ENCODE measurements around the gene ST6GALNAC1.

Gene ST6GALNAC1

DNA sequence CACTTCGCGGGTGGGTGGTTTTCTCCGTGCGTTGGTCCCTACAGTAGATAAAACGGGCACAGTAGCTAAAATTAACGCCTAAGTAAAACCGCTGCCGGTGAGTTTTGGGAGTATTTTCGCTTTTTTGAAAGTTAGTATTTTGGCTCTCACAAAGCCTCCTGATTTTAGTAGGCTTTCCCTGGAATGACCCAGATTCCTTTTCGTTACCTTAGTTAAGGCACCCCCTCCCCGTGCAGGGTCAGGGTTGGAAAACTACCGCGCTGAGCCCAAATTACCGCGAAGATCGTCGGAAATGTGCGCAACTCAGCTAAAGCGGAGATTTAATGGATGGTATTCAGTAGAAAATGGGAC lies 28.3 kb upstream of the ST6GALNAC1 start:
- Histone ChIP-seq H3K4ac (ENCODE audit: low read depth in 1 of 2, low read length in 2 of 2) (peak overlapping the region in 1 of 2 experiments; percentile 73), H3K4me3 (ENCODE audit: insufficient read depth in 1 of 2, low read depth in 1 of 2, low read length in 2 of 2) (peak overlapping the region; percentile 44 to 83), H3K79me1 (replicated peaks; ENCODE audit: low read length, poor library complexity, severe bottlenecking) (peaks cover 2% of the 10 kb centered on the region), H3K4me1 (ENCODE audit: control insufficient read depth, insufficient read depth, low read depth, low read length) (peaks cover 13% of the 10 kb centered on the region), H3K27ac (ENCODE audit: low read length, poor library complexity, severe bottlenecking) (peak overlapping the region; percentile 94), H3K18ac (ENCODE audit: low read depth in 1 of 2, low read length in 2 of 2) (peak overlapping the region; percentile 59 to 77), H2BK5ac (ENCODE audit: low read depth, low read length, poor library complexity, severe bottlenecking) (peak overlapping the region; percentile 20), H2BK12ac (ENCODE audit: low read length in 2 of 2) (no peak overlapping the region), H3K9me3 (ENCODE audit: control insufficient read depth, low read length) (no peaks in the 10 kb centered on the region), H4K91ac (ENCODE audit: low read length) (no peak overlapping the region), H2AK5ac (ENCODE audit: low read length, severe bottlenecking) (no peak overlapping the region), H3K27me3 (ENCODE audit: control insufficient read depth in 1 of 2, insufficient read depth in 1 of 2, low read length in 2 of 2) (peaks cover 0 to 4% of the 10 kb centered on the region in 2 experiments), H3K9ac (ENCODE audit: low read length) (peak overlapping the region; percentile 90), H2AFZ (ENCODE audit: low read depth, low read length) (no peak overlapping the region), H2BK120ac (ENCODE audit: low read depth, low read length) (no peak overlapping the region), H3K23ac (ENCODE audit: low read length in 2 of 2) (no peak overlapping the region), H3K36me3 (ENCODE audit: control insufficient read depth in 1 of 2, insufficient read depth in 2 of 2, low read depth in 1 of 2, low read length in 2 of 2) (peaks cover 17 to 27% of the 10 kb centered on the region in 2 experiments), H3K4me2 (ENCODE audit: low read length, poor library complexity, severe bottlenecking) (peak overlapping the region; percentile 91), H3K14ac (ENCODE audit: low read length in 2 of 2) (no peak overlapping the region), H2BK15ac (ENCODE audit: low read depth, poor library complexity, severe bottlenecking) (no peak overlapping the region), H4K8ac (ENCODE audit: low read length) (peak overlapping the region; percentile 95)
- 1% methylated on average over 19 of the region's 19 CpGs for WGBS
- DNase-seq = no peak

DNA sequence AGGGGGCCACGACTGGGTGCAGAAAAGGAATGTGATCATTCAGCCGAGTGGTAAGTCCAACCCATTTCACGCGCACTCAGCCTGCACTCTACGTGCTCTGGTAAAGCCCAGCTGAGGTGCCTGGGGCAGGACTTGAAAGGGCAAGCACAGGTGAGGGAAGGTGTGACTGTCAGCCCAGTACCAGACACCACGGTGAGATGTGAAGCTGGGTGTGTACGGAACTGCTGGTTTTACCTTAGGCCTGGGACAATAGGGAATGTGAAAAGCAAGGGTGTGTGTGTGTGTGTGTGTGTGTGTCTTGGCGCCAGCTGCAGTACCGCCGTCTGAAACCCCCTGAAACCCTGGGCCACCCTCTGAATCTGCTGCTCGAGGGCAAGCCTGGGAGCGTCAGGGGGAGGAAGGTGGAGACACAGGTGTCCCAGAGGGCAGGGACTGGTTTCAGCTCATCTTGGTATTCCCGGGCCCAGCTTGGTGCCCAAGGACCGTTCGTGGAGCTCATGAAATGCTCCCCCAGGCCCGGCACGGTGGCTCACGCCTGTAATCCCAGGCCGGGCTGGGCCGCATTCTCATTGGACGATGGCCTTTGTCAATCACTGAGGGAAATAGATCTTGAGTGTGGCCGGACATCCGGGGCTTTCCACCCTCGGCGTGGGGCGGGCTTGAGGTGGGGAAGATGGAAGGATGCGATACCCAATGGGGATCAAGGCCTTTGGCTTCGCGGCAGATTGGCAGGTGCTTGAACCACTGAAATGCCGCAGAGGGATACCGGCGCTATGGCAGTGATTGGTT lies 27.8 kb upstream of the ST6GALNAC1 start:
- DNase-seq = peak; percentile 100
- peak overlapping the region in 1 of 2 experiments; percentile 92 for H3K14ac ChIP-seq (ENCODE audit: low read length in 2 of 2)
- H3K4me3 ChIP-seq (ENCODE audit: insufficient read depth in 1 of 2, low read depth in 1 of 2, low read length in 2 of 2) = peak overlapping the region; percentile 31 to 83
- H2BK5ac ChIP-seq (ENCODE audit: low read depth, low read length, poor library complexity, severe bottlenecking) = peak overlapping the region; percentile 80
- peaks cover 14 to 22% of the 10 kb centered on the region in 2 experiments for H3K36me3 ChIP-seq (ENCODE audit: control insufficient read depth in 1 of 2, insufficient read depth in 2 of 2, low read depth in 1 of 2, low read length in 2 of 2)
- peak overlapping the region; percentile 98 for H4K91ac ChIP-seq (ENCODE audit: low read length)
- peak overlapping the region; percentile 100 for H4K8ac ChIP-seq (ENCODE audit: low read length)
- no peak overlapping the region for H2BK15ac ChIP-seq (ENCODE audit: low read depth, poor library complexity, severe bottlenecking)
- H3K27me3 ChIP-seq (ENCODE audit: control insufficient read depth in 1 of 2, insufficient read depth in 1 of 2, low read length in 2 of 2) = peaks cover 0 to 4% of the 10 kb centered on the region in 2 experiments
- peak overlapping the region; percentile 88 for H2AFZ ChIP-seq (ENCODE audit: low read depth, low read length)
- no peaks in the 10 kb centered on the region for H3K9me3 ChIP-seq (ENCODE audit: control insufficient read depth, low read length)
- H2AK5ac ChIP-seq (ENCODE audit: low read length, severe bottlenecking) = peak overlapping the region; percentile 42
- H2BK12ac ChIP-seq (ENCODE audit: low read length in 2 of 2) = peak overlapping the region; percentile 17 to 44
- H3K4ac ChIP-seq (ENCODE audit: low read depth in 1 of 2, low read length in 2 of 2) = peak overlapping the region; percentile 90 to 91
- H3K79me1 ChIP-seq (replicated peaks; ENCODE audit: low read length, poor library complexity, severe bottlenecking) = peaks cover 2% of the 10 kb centered on the region
- peak overlapping the region; percentile 90 for H3K9ac ChIP-seq (ENCODE audit: low read length)
- 19% methylated on average over 32 of the region's 32 CpGs for whole genome bisulfite sequencing
- peak overlapping the region; percentile 88 for H2BK120ac ChIP-seq (ENCODE audit: low read depth, low read length)
- peak overlapping the region; percentile 67 for H3K4me2 ChIP-seq (ENCODE audit: low read length, poor library complexity, severe bottlenecking)
- H3K18ac ChIP-seq (ENCODE audit: low read depth in 1 of 2, low read length in 2 of 2) = peak overlapping the region; percentile 74 to 92
- H3K27ac ChIP-seq (ENCODE audit: low read length, poor library complexity, severe bottlenecking) = peak overlapping the region; percentile 91
- H3K4me1 ChIP-seq (ENCODE audit: control insufficient read depth, insufficient read depth, low read depth, low read length) = peaks cover 14% of the 10 kb centered on the region
- peak overlapping the region in 1 of 2 experiments; percentile 6 for H3K23ac ChIP-seq (ENCODE audit: low read length in 2 of 2)

DNA sequence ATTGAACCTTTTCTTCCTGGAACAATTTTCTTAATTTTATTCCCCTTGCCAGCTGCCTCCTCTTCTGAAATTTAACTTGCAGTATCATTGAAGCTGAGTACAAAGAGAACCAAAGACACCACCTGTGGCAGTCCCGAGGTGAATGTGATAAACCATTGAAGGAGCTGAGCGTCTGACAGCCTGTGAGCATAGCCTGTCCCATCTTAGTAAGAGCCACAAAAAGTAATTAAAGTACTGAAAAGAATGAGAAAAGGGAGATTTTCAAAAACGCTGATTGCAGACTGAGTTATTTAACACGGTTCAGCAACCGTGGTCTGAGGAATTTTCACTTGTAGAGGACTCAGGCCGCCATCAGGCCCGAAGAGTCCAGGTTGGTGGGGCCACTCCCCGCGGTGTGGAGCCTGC lies 27.2 kb upstream of the ST6GALNAC1 start:
- peaks cover 14% of the 10 kb centered on the region for H3K4me1 ChIP-seq (ENCODE audit: control insufficient read depth, insufficient read depth, low read depth, low read length)
- peak overlapping the region; percentile 88 for H2AFZ ChIP-seq (ENCODE audit: low read depth, low read length)
- peak overlapping the region in 1 of 2 experiments; percentile 17 for H2BK12ac ChIP-seq (ENCODE audit: low read length in 2 of 2)
- no peak overlapping the region for H2BK120ac ChIP-seq (ENCODE audit: low read depth, low read length)
- H3K9ac ChIP-seq (ENCODE audit: low read length) = no peak overlapping the region
- no peak overlapping the region for H2BK5ac ChIP-seq (ENCODE audit: low read depth, low read length, poor library complexity, severe bottlenecking)
- H3K4ac ChIP-seq (ENCODE audit: low read depth in 1 of 2, low read length in 2 of 2) = peak overlapping the region; percentile 90 to 91
- H3K23ac ChIP-seq (ENCODE audit: low read length in 2 of 2) = peak overlapping the region in 1 of 2 experiments; percentile 6
- no peak overlapping the region for H2AK5ac ChIP-seq (ENCODE audit: low read length, severe bottlenecking)
- peaks cover 0 to 4% of the 10 kb centered on the region in 2 experiments for H3K27me3 ChIP-seq (ENCODE audit: control insufficient read depth in 1 of 2, insufficient read depth in 1 of 2, low read length in 2 of 2)
- no peak for DNase-seq
- H3K27ac ChIP-seq (ENCODE audit: low read length, poor library complexity, severe bottlenecking) = peak overlapping the region; percentile 91
- H3K14ac ChIP-seq (ENCODE audit: low read length in 2 of 2) = no peak overlapping the region
- H2BK15ac ChIP-seq (ENCODE audit: low read depth, poor library complexity, severe bottlenecking) = no peak overlapping the region
- H3K4me2 ChIP-seq (ENCODE audit: low read length, poor library complexity, severe bottlenecking) = peak overlapping the region; percentile 20
- H3K79me1 ChIP-seq (replicated peaks; ENCODE audit: low read length, poor library complexity, severe bottlenecking) = peaks cover 2% of the 10 kb centered on the region
- H4K8ac ChIP-seq (ENCODE audit: low read length) = peak overlapping the region; percentile 100
- peak overlapping the region; percentile 98 for H4K91ac ChIP-seq (ENCODE audit: low read length)
- no peaks in the 10 kb centered on the region for H3K9me3 ChIP-seq (ENCODE audit: control insufficient read depth, low read length)
- 68% methylated on average over 9 of the region's 9 CpGs for WGBS
- H3K18ac ChIP-seq (ENCODE audit: low read depth in 1 of 2, low read length in 2 of 2) = peak overlapping the region in 1 of 2 experiments; percentile 92
- H3K36me3 ChIP-seq (ENCODE audit: control insufficient read depth in 1 of 2, insufficient read depth in 2 of 2, low read depth in 1 of 2, low read length in 2 of 2) = peaks cover 14 to 16% of the 10 kb centered on the region in 2 experiments
- peak overlapping the region in 1 of 2 experiments; percentile 83 for H3K4me3 ChIP-seq (ENCODE audit: insufficient read depth in 1 of 2, low read depth in 1 of 2, low read length in 2 of 2)

DNA sequence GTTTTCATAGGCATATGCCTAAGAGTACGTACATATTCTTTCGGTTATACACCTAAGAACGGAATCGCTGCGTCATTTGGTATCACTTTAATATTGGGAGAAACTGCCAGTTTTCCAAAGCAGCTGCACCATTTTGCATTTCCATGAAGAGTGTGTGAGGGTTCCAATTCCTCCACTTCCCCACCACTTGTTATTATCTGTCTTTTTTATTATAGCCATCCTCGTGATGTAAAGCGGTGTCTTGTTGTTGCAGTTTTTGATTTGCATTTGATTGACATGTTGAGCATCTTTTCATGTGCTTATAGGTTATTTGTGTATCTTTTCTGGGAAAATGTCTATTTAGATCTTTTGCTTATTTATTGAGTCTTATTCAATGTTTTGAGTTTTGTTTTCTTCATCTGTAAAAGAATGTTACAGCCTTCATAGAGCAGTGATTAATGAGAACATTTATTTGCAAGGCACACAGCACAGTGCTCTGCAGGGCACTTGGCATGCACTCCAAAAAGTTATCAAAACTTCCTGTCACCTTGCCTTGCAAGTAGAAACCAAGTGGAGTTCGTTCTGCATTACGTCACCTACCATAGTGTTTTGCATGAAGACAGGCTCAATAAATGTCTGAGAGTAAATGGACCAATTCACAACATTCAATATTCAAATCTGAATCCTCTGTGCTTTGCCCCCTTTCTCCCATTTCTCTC lies 26.6 kb upstream of the ST6GALNAC1 start:
- H3K18ac ChIP-seq (ENCODE audit: low read depth in 1 of 2, low read length in 2 of 2) = no peak overlapping the region
- peaks cover 14% of the 10 kb centered on the region for H3K4me1 ChIP-seq (ENCODE audit: control insufficient read depth, insufficient read depth, low read depth, low read length)
- H2AK5ac ChIP-seq (ENCODE audit: low read length, severe bottlenecking) = no peak overlapping the region
- H3K23ac ChIP-seq (ENCODE audit: low read length in 2 of 2) = no peak overlapping the region
- H2AFZ ChIP-seq (ENCODE audit: low read depth, low read length) = no peak overlapping the region
- H3K14ac ChIP-seq (ENCODE audit: low read length in 2 of 2) = no peak overlapping the region
- H2BK15ac ChIP-seq (ENCODE audit: low read depth, poor library complexity, severe bottlenecking) = no peak overlapping the region
- H3K27me3 ChIP-seq (ENCODE audit: control insufficient read depth in 1 of 2, insufficient read depth in 1 of 2, low read length in 2 of 2) = peaks cover 0 to 5% of the 10 kb centered on the region in 2 experiments
- no peak overlapping the region for H3K4me3 ChIP-seq (ENCODE audit: insufficient read depth in 1 of 2, low read depth in 1 of 2, low read length in 2 of 2)
- no peak overlapping the region for H4K8ac ChIP-seq (ENCODE audit: low read length)
- no peak overlapping the region for H2BK120ac ChIP-seq (ENCODE audit: low read depth, low read length)
- H4K91ac ChIP-seq (ENCODE audit: low read length) = no peak overlapping the region
- no peak overlapping the region for H2BK12ac ChIP-seq (ENCODE audit: low read length in 2 of 2)
- H3K79me1 ChIP-seq (replicated peaks; ENCODE audit: low read length, poor library complexity, severe bottlenecking) = peaks cover 2% of the 10 kb centered on the region
- H3K4ac ChIP-seq (ENCODE audit: low read depth in 1 of 2, low read length in 2 of 2) = no peak overlapping the region
- H3K4me2 ChIP-seq (ENCODE audit: low read length, poor library complexity, severe bottlenecking) = no peak overlapping the region
- no peaks in the 10 kb centered on the region for H3K9me3 ChIP-seq (ENCODE audit: control insufficient read depth, low read length)
- H2BK5ac ChIP-seq (ENCODE audit: low read depth, low read length, poor library complexity, severe bottlenecking) = no peak overlapping the region
- DNase-seq = no peak
- no peak overlapping the region for H3K9ac ChIP-seq (ENCODE audit: low read length)
- 90% methylated on average over 9 of the region's 9 CpGs for WGBS
- H3K27ac ChIP-seq (ENCODE audit: low read length, poor library complexity, severe bottlenecking) = peak overlapping the region; percentile 91
- H3K36me3 ChIP-seq (ENCODE audit: control insufficient read depth in 1 of 2, insufficient read depth in 2 of 2, low read depth in 1 of 2, low read length in 2 of 2) = peaks cover 13 to 14% of the 10 kb centered on the region in 2 experiments

Measured in mesenchymal stem cell (in vitro differentiated cells and primary cell).